Non-pigmented ciliary epithelial cell (primary cell): ENCODE results near the gene PCBP3.
"Not testable (repeated sequence)": the region's sequence is repeated elsewhere in the genome, so short reads cannot be mapped to it uniquely, and the experiment has no call there.

Experiments
- DNase-seq: peaks from one replicate; pipeline ENCODE4 v3.0.0-alpha.2; 2010; ENCODE audit warnings: low read depth

PCBP3 gene

GRCh38 chr21:45893740-45894449 lies 250.4 kb downstream of the PCBP3 start:
- no peak for DNase-seq

- DNase-seq = peak; percentile 40
These were observed 250.9 kb downstream of the PCBP3 start for GRCh38 chr21:45894450-45894825.

- DNase-seq = no peak
These were observed 251.6 kb downstream of the PCBP3 start for GRCh38 chr21:45894906-45895777.

- DNase-seq = no peak
These were observed 252.3 kb downstream of the PCBP3 start for GRCh38 chr21:45895778-45896370.

GRCh38 chr21:45896431-45896830 lies 252.9 kb downstream of the PCBP3 start:
- DNase-seq = not testable (repeated sequence)

GRCh38 chr21:45897191-45898027 lies 253.9 kb downstream of the PCBP3 start:
- DNase-seq = no peak

- DNase-seq = no peak
These were observed 254.5 kb downstream of the PCBP3 start for GRCh38 chr21:45898028-45898350.

GRCh38 chr21:45898781-45899180 lies 255.3 kb downstream of the PCBP3 start:
- DNase-seq = no peak

- DNase-seq = no peak
These were observed 255.9 kb downstream of the PCBP3 start for GRCh38 chr21:45899317-45900033.

- no peak for DNase-seq
These were observed 256.7 kb downstream of the PCBP3 start for GRCh38 chr21:45900034-45900868.

GRCh38 chr21:45901061-45901690 lies 257.7 kb downstream of the PCBP3 start:
- DNase-seq = no peak

GRCh38 chr21:45902292-45902995 lies 258.9 kb downstream of the PCBP3 start:
- no peak for DNase-seq

- DNase-seq = no peak
These were observed 261.7 kb downstream of the PCBP3 start for GRCh38 chr21:45905196-45905595.

GRCh38 chr21:45906196-45906805 lies 262.8 kb downstream of the PCBP3 start:
- DNase-seq = no peak

GRCh38 chr21:45906859-45907258 lies 263.3 kb downstream of the PCBP3 start:
- DNase-seq = no peak

GRCh38 chr21:45908536-45909237 lies 265.2 kb downstream of the PCBP3 start:
- DNase-seq = no peak

GRCh38 chr21:45909238-45909988 lies 265.9 kb downstream of the PCBP3 start:
- no peak for DNase-seq

GRCh38 chr21:45910155-45910547 lies 266.6 kb downstream of the PCBP3 start:
- DNase-seq = no peak
